Measurements from ENCODE around the gene SERPINB6.

GRCh38 chr6:2962004-2962403, 9.4 kb downstream of the SERPINB6 start:
- TF ChIP-seq CTCF (IDR thresholded peaks at IDR 0.05), result no peak
- TF ChIP-seq POLR2A (IDR thresholded peaks at IDR 0.05), result peak in 1 of 2 donors; percentile 19
